ENCODE measurements around the gene PRKAR2A. TPM values are rescaled to one million over a fixed set of nuclear protein-coding genes. Genes with fewer than 3 reads are reported as not detected.
"Not testable (repeated sequence)": the region's sequence is repeated elsewhere in the genome, so short reads cannot be mapped to it uniquely, and the experiment has no call there.

Gene PRKAR2A
- total RNA-seq, 2 experiments from 2014 or later, result 18.5 to 21.7 TPM

DNA sequence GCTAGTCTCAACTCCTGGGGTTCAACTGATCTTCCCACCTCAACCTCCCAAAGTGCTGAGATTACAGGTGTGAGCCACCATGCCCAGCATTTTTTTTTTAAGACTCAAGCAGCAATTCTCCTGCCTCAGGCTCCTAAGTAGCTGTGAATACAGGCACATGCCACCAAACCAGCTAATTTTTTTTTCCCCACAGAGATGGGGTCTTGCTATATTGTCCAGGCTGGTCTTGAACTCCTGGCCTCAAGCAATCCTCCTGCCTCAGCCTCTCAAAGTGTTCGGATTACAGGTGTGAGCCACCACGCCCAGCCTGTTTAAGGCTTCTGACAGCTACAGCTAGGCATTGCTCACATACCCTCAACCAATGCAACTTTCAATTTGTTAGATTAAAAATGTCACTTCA lies 54.2 kb downstream of the PRKAR2A start:
- DNase-seq; H3K27ac Mint-ChIP-seq; intact Hi-C loops (cut with micrococcal nuclease): not testable (repeated sequence)

GRCh38 chr3:48789665-48790064 lies 58.0 kb downstream of the PRKAR2A start:
- DNase-seq, result no peak
- no peak overlapping the region for H3K27ac Mint-ChIP-seq
- peaks cover 18% of the 10 kb centered on the region for H3K4me1 Mint-ChIP-seq (ENCODE audit: low read depth)
- no peaks in the 10 kb centered on the region for H3K27me3 Mint-ChIP-seq (ENCODE audit: low read depth)
- intact Hi-C loops (cut with micrococcal nuclease), result no loop called here
- no peak overlapping the region for H3K4me3 Mint-ChIP-seq
- no peaks in the 10 kb centered on the region for H3K9me3 Mint-ChIP-seq
- CTCF ChIA-PET, result no interaction called here
- H3K36me3 Mint-ChIP-seq (ENCODE audit: low read depth), result peaks cover 9% of the 10 kb centered on the region

More for the DNA sequence above, 54.2 kb downstream of the PRKAR2A start:
- H3K9me3 Mint-ChIP-seq; CTCF ChIA-PET; H3K27me3 Mint-ChIP-seq (ENCODE audit: low read depth); H3K4me3 Mint-ChIP-seq; H3K36me3 Mint-ChIP-seq (ENCODE audit: low read depth): not testable (repeated sequence)
- H3K4me1 Mint-ChIP-seq (ENCODE audit: low read depth), result peaks cover 15% of the 10 kb centered on the region

DNA sequence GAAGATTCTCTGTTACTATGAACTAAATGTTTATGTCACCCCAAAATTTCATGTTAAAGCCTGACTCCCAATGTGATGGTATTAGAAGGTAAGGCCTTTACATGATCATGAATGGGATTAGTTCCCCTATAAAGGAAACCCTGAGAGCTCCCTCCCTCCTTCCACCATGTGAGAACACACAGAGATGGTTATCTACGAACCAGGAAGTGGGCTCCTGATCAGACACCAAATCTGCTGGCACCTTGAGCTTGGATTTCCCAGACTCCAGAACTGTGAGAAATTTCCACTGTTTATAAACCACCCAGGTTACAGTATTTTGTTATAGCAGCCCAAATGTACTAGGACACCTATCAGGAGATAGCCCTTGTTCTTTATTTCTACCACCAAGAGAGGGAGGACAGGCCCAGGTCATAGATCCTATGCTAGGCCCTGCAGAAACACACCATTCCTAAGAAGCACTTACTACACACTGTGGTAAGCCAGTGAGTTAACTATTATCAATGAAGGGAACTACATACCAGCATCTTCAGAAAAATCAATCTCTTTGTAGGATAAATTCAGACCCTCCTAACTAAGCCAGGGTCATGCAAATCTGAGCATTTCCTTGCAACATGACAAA lies 59.0 kb downstream of the PRKAR2A start:
- intact Hi-C loops (cut with micrococcal nuclease), result no loop called here
- H3K27ac Mint-ChIP-seq, result no peak overlapping the region

DNA sequence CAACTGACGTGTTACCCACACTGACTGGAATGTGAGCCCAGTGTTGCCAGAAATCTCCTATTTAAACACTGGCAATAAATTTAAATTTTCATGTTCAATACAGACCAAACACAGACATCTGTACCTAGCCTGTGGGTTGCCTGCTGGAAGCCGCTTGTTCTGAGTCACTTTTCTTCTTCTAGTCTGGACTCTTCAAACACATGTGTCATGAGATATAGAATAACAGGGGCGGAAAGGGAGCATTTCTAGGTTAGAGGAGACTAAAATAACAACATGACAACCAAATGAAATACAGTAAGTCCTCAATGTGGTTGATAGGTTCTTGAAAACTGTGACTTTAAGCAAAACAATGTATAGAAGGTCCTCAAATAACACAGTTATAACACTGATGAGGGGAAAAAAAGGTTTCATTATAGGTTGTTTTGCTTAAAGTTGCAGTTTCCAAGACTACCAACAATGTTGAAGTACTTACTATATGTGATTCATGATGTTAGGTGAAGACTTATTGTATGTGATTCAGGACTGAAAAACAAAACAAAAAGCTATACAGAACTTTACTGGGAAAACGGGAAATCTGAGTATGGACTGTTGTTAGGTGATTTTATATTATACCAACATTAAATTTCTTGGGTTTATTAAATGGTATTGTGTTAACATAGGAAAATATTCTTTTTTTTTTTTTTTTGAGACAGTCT lies 63.1 kb downstream of the PRKAR2A start:
- Mint-ChIP-seq H3K36me3 (ENCODE audit: low read depth) (peaks cover 9% of the 10 kb centered on the region), H3K27me3 (ENCODE audit: low read depth) (no peaks in the 10 kb centered on the region), H3K4me1 (ENCODE audit: low read depth) (peaks cover 13% of the 10 kb centered on the region), H3K4me3 (no peak overlapping the region), H3K27ac (no peak overlapping the region), H3K9me3 (no peaks in the 10 kb centered on the region)
- CTCF ChIA-PET, result no interaction called here
- intact Hi-C loops (cut with micrococcal nuclease), result no loop called here
- no peak for DNase-seq

More for the DNA sequence above, 59.0 kb downstream of the PRKAR2A start:
- H3K4me1 Mint-ChIP-seq (ENCODE audit: low read depth), result peaks cover 18% of the 10 kb centered on the region
- no peak for DNase-seq
- CTCF ChIA-PET, result interaction anchor here (0.6 to 1.5 kb wide), 3 partner anchors 49 to 102 kb away, joined by 3 read pairs; no protein-coding TSS in a partner anchor
- H3K4me3 Mint-ChIP-seq, result no peak overlapping the region
- H3K27me3 Mint-ChIP-seq (ENCODE audit: low read depth), result no peaks in the 10 kb centered on the region
- no peaks in the 10 kb centered on the region for H3K9me3 Mint-ChIP-seq
- H3K36me3 Mint-ChIP-seq (ENCODE audit: low read depth), result peaks cover 11% of the 10 kb centered on the region

DNA sequence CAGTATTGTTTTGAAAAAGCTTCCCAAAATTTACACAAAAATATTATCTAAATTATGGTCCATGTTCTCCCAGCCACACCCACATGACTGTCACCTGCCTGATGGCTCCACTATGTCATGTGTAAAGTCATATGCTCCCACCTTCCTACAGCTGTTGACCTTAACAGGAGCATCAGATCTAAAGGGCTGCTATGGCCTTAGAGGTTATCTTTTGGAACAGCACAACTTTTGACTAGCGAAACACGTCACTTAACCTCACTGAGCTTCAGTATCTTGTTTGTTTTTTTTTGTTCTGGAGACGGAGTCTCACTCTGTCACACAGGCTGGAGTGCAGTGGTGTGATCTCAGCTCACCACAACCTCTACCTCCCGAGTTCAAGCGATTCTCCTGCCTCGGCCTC lies 64.4 kb downstream of the PRKAR2A start:
- H3K27ac Mint-ChIP-seq, result no peak overlapping the region
- peaks cover 1% of the 10 kb centered on the region for H3K4me1 Mint-ChIP-seq (ENCODE audit: low read depth)
- H3K27me3 Mint-ChIP-seq (ENCODE audit: low read depth), result no peaks in the 10 kb centered on the region
- H3K36me3 Mint-ChIP-seq (ENCODE audit: low read depth), result peaks cover 8% of the 10 kb centered on the region
- no peaks in the 10 kb centered on the region for H3K9me3 Mint-ChIP-seq
- intact Hi-C loops (cut with micrococcal nuclease), result no loop called here
- DNase-seq, result no peak
- no peak overlapping the region for H3K4me3 Mint-ChIP-seq
- CTCF ChIA-PET, result interaction anchor here (0.7 kb wide), 1 partner anchor 388 kb away, joined by 6 read pairs; no protein-coding TSS in a partner anchor

GRCh38 chr3:48782046-48782445 lies 65.6 kb downstream of the PRKAR2A start:
- no peak overlapping the region for H3K4me3 Mint-ChIP-seq
- no peak for DNase-seq
- H3K27ac Mint-ChIP-seq, result no peak overlapping the region
- no peaks in the 10 kb centered on the region for H3K9me3 Mint-ChIP-seq
- H3K27me3 Mint-ChIP-seq (ENCODE audit: low read depth), result no peaks in the 10 kb centered on the region
- CTCF ChIA-PET, result no interaction called here
- H3K36me3 Mint-ChIP-seq (ENCODE audit: low read depth), result peaks cover 6% of the 10 kb centered on the region
- intact Hi-C loops (cut with micrococcal nuclease), result no loop called here
- no peaks in the 10 kb centered on the region for H3K4me1 Mint-ChIP-seq (ENCODE audit: low read depth)

DNA sequence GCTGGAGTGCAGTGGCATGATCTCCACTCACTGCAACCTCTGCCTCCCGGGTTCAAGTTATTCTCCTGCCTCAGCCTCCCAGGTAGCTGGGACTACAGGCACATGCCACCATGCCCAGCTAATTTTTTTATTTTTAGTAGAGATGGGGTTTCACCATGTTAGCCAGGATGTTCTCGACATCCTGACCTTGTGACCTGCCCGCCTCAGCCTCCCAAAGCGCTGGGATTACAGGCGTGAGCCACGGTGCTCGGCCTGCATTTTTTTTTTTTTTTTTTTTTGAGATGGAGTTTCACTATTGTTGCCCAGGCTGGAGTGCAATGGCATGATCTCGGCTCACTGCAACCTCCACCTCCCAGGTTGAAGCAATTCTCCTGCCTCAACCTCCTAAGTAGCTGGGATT lies 69.1 kb downstream of the PRKAR2A start:
- H3K4me1 Mint-ChIP-seq (ENCODE audit: low read depth); DNase-seq; H3K4me3 Mint-ChIP-seq; H3K27ac Mint-ChIP-seq; intact Hi-C loops (cut with micrococcal nuclease); H3K36me3 Mint-ChIP-seq (ENCODE audit: low read depth); H3K9me3 Mint-ChIP-seq; H3K27me3 Mint-ChIP-seq (ENCODE audit: low read depth): not testable (repeated sequence)
- CTCF ChIA-PET, result interaction anchor here (0.8 kb wide), 1 partner anchor 39 kb away, joined by 3 read pairs; no protein-coding TSS in a partner anchor

- CTCF ChIA-PET, result no interaction called here
- H3K4me3 Mint-ChIP-seq, result no peak overlapping the region
- no peak for DNase-seq
- intact Hi-C loops (cut with micrococcal nuclease), result no loop called here
- H3K36me3 Mint-ChIP-seq (ENCODE audit: low read depth), result peaks cover 4% of the 10 kb centered on the region
- H3K27ac Mint-ChIP-seq, result no peak overlapping the region
- H3K9me3 Mint-ChIP-seq, result no peaks in the 10 kb centered on the region
- H3K4me1 Mint-ChIP-seq (ENCODE audit: low read depth), result no peaks in the 10 kb centered on the region
- no peaks in the 10 kb centered on the region for H3K27me3 Mint-ChIP-seq (ENCODE audit: low read depth)
Measured at GRCh38 chr3:48776854-48777253, 70.8 kb downstream of the PRKAR2A start.

- no peaks in the 10 kb centered on the region for H3K27me3 Mint-ChIP-seq (ENCODE audit: low read depth)
- no peaks in the 10 kb centered on the region for H3K4me1 Mint-ChIP-seq (ENCODE audit: low read depth)
- DNase-seq, result no peak
- intact Hi-C loops (cut with micrococcal nuclease), result no loop called here
- no peak overlapping the region for H3K27ac Mint-ChIP-seq
- peaks cover 6% of the 10 kb centered on the region for H3K36me3 Mint-ChIP-seq (ENCODE audit: low read depth)
- CTCF ChIA-PET, result interaction anchor here (0.6 kb wide), 1 partner anchor 95 kb away, joined by 5 read pairs; no protein-coding TSS in a partner anchor
- no peak overlapping the region for H3K4me3 Mint-ChIP-seq
- no peaks in the 10 kb centered on the region for H3K9me3 Mint-ChIP-seq
Measured at GRCh38 chr3:48770192-48770502, 77.5 kb downstream of the PRKAR2A start.

GRCh38 chr3:48765376-48765775 lies 82.3 kb downstream of the PRKAR2A start:
- CTCF ChIA-PET, result interaction anchor here (0.6 to 1.1 kb wide), 4 partner anchors 11 to 434 kb away, joined by 3 to 4 read pairs (median 3); a partner anchor contains a TSS
- H3K4me1 Mint-ChIP-seq (ENCODE audit: low read depth), result no peaks in the 10 kb centered on the region
- no peak overlapping the region for H3K27ac Mint-ChIP-seq
- no peaks in the 10 kb centered on the region for H3K9me3 Mint-ChIP-seq
- H3K4me3 Mint-ChIP-seq, result no peak overlapping the region
- no peaks in the 10 kb centered on the region for H3K27me3 Mint-ChIP-seq (ENCODE audit: low read depth)
- DNase-seq, result no peak
- intact Hi-C loops (cut with micrococcal nuclease), result no loop called here
- peaks cover 4% of the 10 kb centered on the region for H3K36me3 Mint-ChIP-seq (ENCODE audit: low read depth)

DNA sequence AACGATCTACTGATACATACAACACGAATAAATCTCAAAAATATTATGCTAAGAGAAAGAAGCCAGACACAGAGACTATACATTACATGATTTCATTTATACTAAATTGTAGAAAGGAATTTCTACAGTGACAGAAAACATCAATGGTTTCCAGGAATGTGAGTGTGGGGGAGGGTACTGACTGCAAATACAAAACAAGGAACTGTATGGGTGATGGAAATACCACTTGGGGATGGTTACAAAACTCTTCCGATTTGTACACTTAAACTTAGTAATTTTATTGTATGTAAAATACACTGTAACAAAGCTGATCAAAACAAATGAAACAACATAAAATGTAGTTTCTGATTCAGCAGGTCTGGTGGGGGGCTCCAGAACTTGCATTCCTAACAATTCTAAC lies 84.9 kb downstream of the PRKAR2A start:
- Mint-ChIP-seq H3K9me3 (no peaks in the 10 kb centered on the region), H3K27ac (no peak overlapping the region), H3K27me3 (ENCODE audit: low read depth) (no peaks in the 10 kb centered on the region), H3K4me3 (no peak overlapping the region), H3K4me1 (ENCODE audit: low read depth) (no peaks in the 10 kb centered on the region), H3K36me3 (ENCODE audit: low read depth) (peaks cover 4% of the 10 kb centered on the region)
- CTCF ChIA-PET, result no interaction called here
- DNase-seq, result no peak
- intact Hi-C loops (cut with micrococcal nuclease), result no loop called here

DNA sequence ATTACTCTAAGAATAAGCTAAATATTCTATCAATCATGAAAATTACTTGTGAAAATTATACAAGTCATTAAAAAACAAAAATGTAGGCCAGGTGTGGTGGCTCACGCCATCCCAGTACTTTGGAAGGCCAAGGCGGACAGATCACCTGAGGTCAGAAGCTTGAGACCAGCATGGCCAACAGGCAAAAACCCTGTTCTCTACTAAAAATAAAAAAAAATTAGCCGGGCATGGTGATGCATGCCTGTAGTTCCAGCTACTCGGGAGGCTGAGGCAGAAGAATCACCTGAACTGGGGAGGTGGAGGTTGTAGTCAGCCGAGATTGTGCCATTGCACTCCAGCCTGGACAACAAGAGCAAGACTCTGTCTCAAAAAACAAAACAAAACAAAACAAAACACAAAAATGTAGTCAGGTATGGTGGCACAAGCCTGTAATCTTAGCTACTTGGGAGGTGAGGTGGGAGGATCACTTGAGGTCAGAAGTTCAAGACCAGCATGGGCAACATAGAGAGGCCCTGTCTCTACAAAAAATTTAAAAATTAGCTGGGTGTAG lies 87.6 kb downstream of the PRKAR2A start:
- H3K27me3 Mint-ChIP-seq (ENCODE audit: low read depth); H3K4me3 Mint-ChIP-seq; H3K36me3 Mint-ChIP-seq (ENCODE audit: low read depth); H3K9me3 Mint-ChIP-seq; intact Hi-C loops (cut with micrococcal nuclease); H3K4me1 Mint-ChIP-seq (ENCODE audit: low read depth); DNase-seq; H3K27ac Mint-ChIP-seq: not testable (repeated sequence)
- CTCF ChIA-PET, result interaction anchor here (0.6 to 0.8 kb wide), 2 partner anchors 103 to 818 kb away, joined by 3 read pairs; no protein-coding TSS in a partner anchor

DNA sequence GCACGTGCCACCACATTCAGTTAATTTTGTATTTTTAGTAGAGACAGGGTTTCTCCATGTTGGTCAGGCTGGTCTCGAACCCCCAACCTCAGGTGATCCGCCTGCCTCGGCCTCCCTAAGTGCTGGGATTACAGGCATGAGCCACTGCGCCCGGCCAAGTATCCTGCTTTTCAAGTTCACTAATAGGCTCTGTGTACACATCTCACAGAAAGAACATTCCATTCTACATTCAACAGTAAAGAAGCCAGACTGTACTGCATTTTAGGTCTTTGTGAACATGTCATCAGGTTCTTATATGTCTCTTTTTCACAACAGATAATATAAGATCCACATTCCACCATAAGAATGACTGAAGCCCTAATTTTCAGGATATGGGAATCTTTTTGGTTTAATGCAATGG lies 88.1 kb downstream of the PRKAR2A start:
- H3K27me3 Mint-ChIP-seq (ENCODE audit: low read depth); H3K4me1 Mint-ChIP-seq (ENCODE audit: low read depth); intact Hi-C loops (cut with micrococcal nuclease); H3K9me3 Mint-ChIP-seq; H3K4me3 Mint-ChIP-seq; H3K27ac Mint-ChIP-seq; DNase-seq; H3K36me3 Mint-ChIP-seq (ENCODE audit: low read depth): not testable (repeated sequence)
- CTCF ChIA-PET, result interaction anchor here (1.1 kb wide), 1 partner anchor 19 kb away, joined by 5 read pairs; no protein-coding TSS in a partner anchor
